ENCODE data around the gene SLC25A19. TPM values are rescaled to one million over a fixed set of nuclear protein-coding genes. Genes with fewer than 3 reads are reported as not detected.

SLC25A19 gene
- total and polyA plus RNA-seq, 10 of the 15 experiments (the other 5 are each of a cell fraction or from before 2014, with no cell fraction given), result 32.9 to 91.6 (median 53.7) TPM

- Histone ChIP-seq H2AFZ (ENCODE audit: control insufficient read depth, low read depth, low read length) (no peak overlapping the region), H3K4me1 (ENCODE audit: control insufficient read depth, insufficient read depth, low read length) (peaks cover 33% of the 10 kb centered on the region), H3K27me3 (replicated peaks in 1 of 2; ENCODE audit: control insufficient read depth in 2 of 2, insufficient read depth in 2 of 2, low read length in 1 of 2) (no peaks in the 10 kb centered on the region), H3K9me3 (replicated peaks; ENCODE audit: control insufficient read depth, insufficient read depth, low read length) (no peaks in the 10 kb centered on the region), H3K79me2 (ENCODE audit: control insufficient read depth, insufficient read depth, low read length) (no peaks in the 10 kb centered on the region), H3K9ac (ENCODE audit: control insufficient read depth, insufficient read depth, low read length) (no peak overlapping the region), H3K27ac (ENCODE audit: control insufficient read depth, insufficient read depth) (no peak overlapping the region), H3K4me3 (no peak overlapping the region), H3K4me2 (ENCODE audit: control insufficient read depth, insufficient read depth) (no peak overlapping the region), H3K36me3 (ENCODE audit: control insufficient read depth in 2 of 2, insufficient read depth in 2 of 2, low read length in 1 of 2) (peaks cover 62 to 69% of the 10 kb centered on the region in 2 experiments), H4K20me1 (ENCODE audit: control insufficient read depth, insufficient read depth) (no peaks in the 10 kb centered on the region; the same call in 1 of the 2 replicates)
- ChIA-PET POLR2A (interaction anchor here (0.9 to 1.2 kb wide), 2 partner anchors 30 to 32 kb away, joined by 5 read pairs; partner anchors contain the start of gene MIF4GD), CTCF (interaction anchor here (0.8 to 4.3 kb wide), 12 partner anchors 9 to 277 kb away, joined by 3 to 34 read pairs (median 7); partner anchors contain the start of genes GGA3, MIF4GD, MRPS7 and NUP85), RAD21 (ENCODE audit: unreplicated experiment) (interaction anchor here (1.0 to 1.2 kb wide), 4 partner anchors 21 to 278 kb away, joined by 3 to 7 read pairs (median 4); no protein-coding TSS in a partner anchor), SMC1A (ENCODE audit: uncharacterized antibody, unreplicated experiment) (interaction anchor here (1.5 kb wide), 1 partner anchor 125 kb away, joined by 4 read pairs; no protein-coding TSS in a partner anchor)
- in situ Hi-C loops (cut with MboI) (no loop called here), intact Hi-C loops (cut with micrococcal nuclease; ENCODE audit: unreplicated experiment) (no loop called here)
- ATAC-seq, result no peak
- TF ChIP-seq ATF3 (IDR thresholded peaks at IDR 0.05; ENCODE audit: borderline replicate concordance, extremely low read depth, low read depth, low read length) (no peak), TCF12 (IDR thresholded peaks at IDR 0.05; ENCODE audit: low read depth, low read length) (no peak), GATAD2B (conservative IDR thresholded peaks at IDR 0.05; ENCODE audit: low read depth) (no peak), MTA3 (IDR thresholded peaks at IDR 0.05; ENCODE audit: borderline replicate concordance, low read length) (no peak)
- FAIRE-seq, result no peak
- no peak for DNase-seq (ENCODE audit: low read depth, low spot score)
- BruUV-seq (replicated peaks), result no TSS peak
- WGBS (ENCODE audit: insufficient coverage, insufficient replicate concordance, low lambda C conversion rate, missing lambda C conversion rate), result 92% methylated on average over 10 of the region's 12 CpGs
Observed at GRCh38 chr17:75239214-75239613, 50.0 kb downstream of the SLC25A19 start.

GRCh38 chr17:75238684-75239191, 50.5 kb downstream of the SLC25A19 start:
- ChIA-PET RAD21 (ENCODE audit: unreplicated experiment) (interaction anchor here (1.0 to 1.2 kb wide), 3 partner anchors 30 to 278 kb away, joined by 3 to 5 read pairs (median 3); no protein-coding TSS in a partner anchor), SMC1A (ENCODE audit: uncharacterized antibody, unreplicated experiment) (interaction anchor here (1.5 kb wide), 1 partner anchor 125 kb away, joined by 4 read pairs; no protein-coding TSS in a partner anchor), CTCF (interaction anchor here (0.8 to 4.3 kb wide), 12 partner anchors 8 to 277 kb away, joined by 3 to 34 read pairs (median 6); partner anchors contain the start of genes GGA3, MIF4GD and MRPS7), POLR2A (interaction anchor here (1.2 kb wide), 1 partner anchor 32 kb away, joined by 5 read pairs; the partner anchor contains the start of gene MIF4GD)
- H3K79me2 ChIP-seq (ENCODE audit: control insufficient read depth, insufficient read depth, low read length), result no peaks in the 10 kb centered on the region
- intact Hi-C loops (cut with micrococcal nuclease; ENCODE audit: unreplicated experiment) (no loop called here), in situ Hi-C loops (cut with MboI) (no loop called here)
- H3K36me3 ChIP-seq (ENCODE audit: control insufficient read depth in 2 of 2, insufficient read depth in 2 of 2, low read length in 1 of 2), result peaks cover 62 to 64% of the 10 kb centered on the region in 2 experiments
- no peak overlapping the region for H3K4me3 ChIP-seq
- no peak overlapping the region for H2AFZ ChIP-seq (ENCODE audit: control insufficient read depth, low read depth, low read length)
- DNase-seq (ENCODE audit: low read depth, low spot score) (no peak), FAIRE-seq (peak; percentile 62), ATAC-seq (peak; percentile 96)
- no peaks in the 10 kb centered on the region; the same call in 1 of the 2 replicates for H4K20me1 ChIP-seq (ENCODE audit: control insufficient read depth, insufficient read depth)
- no TSS peak for BruUV-seq (replicated peaks)
- no peaks in the 10 kb centered on the region for H3K27me3 ChIP-seq (replicated peaks in 1 of 2; ENCODE audit: control insufficient read depth in 2 of 2, insufficient read depth in 2 of 2, low read length in 1 of 2)
- WGBS (ENCODE audit: insufficient coverage, insufficient replicate concordance, low lambda C conversion rate, missing lambda C conversion rate), result 38% methylated on average over 13 of the region's 13 CpGs
- H3K4me1 ChIP-seq (ENCODE audit: control insufficient read depth, insufficient read depth, low read length), result peaks cover 28% of the 10 kb centered on the region
- H3K27ac ChIP-seq (ENCODE audit: control insufficient read depth, insufficient read depth), result no peak overlapping the region
- H3K9me3 ChIP-seq (replicated peaks; ENCODE audit: control insufficient read depth, insufficient read depth, low read length), result no peaks in the 10 kb centered on the region
- no peak overlapping the region for H3K4me2 ChIP-seq (ENCODE audit: control insufficient read depth, insufficient read depth)
- no peak overlapping the region for H3K9ac ChIP-seq (ENCODE audit: control insufficient read depth, insufficient read depth, low read length)
- TF ChIP-seq SREBF2 (IDR thresholded peaks at IDR 0.05; ENCODE audit: low read length) (no peak), RAD51 (IDR thresholded peaks at IDR 0.05) (no peak), NFIC (IDR thresholded peaks at IDR 0.05; ENCODE audit: low read depth, low read length) (no peak), RFX5 (IDR thresholded peaks at IDR 0.05; ENCODE audit: low read depth, low read length) (no peak), MYC (IDR thresholded peaks at IDR 0.05; ENCODE audit: insufficient read depth, insufficient read length, insufficient replicate concordance, low read length, severe bottlenecking) (no peak), MLLT1 (IDR thresholded peaks at IDR 0.05) (no peak), E2F4 (IDR thresholded peaks at IDR 0.05; ENCODE audit: low read depth, low read length) (no peak), PML (IDR thresholded peaks at IDR 0.05; ENCODE audit: low read length) (0 out of 2 replicates have a peak, but pooled peaks have one; percentile 5), NFYA (IDR thresholded peaks at IDR 0.05; ENCODE audit: borderline replicate concordance, low read depth, low read length) (no peak), RAD21 (IDR thresholded peaks at IDR 0.05; ENCODE audit: insufficient read depth, low read depth, low read length) (peak; percentile 67)

All from GM12878 (cell line).